ENCODE measurements around the gene PHF13. TPM values are rescaled to one million over a fixed set of nuclear protein-coding genes. Genes with fewer than 3 reads are reported as not detected.

PHF13 gene
- total and polyA plus RNA-seq, 9 of the 15 experiments (the other 6 are each of a cell fraction or from before 2014, with no cell fraction given): 1.8 to 36.1 (median 11.7) TPM

- TF ChIP-seq NFATC3 (IDR thresholded peaks at IDR 0.05): no peak
- no peak for TF ChIP-seq ZNF280B (CRISPR knock-in tag; IDR thresholded peaks at IDR 0.05)
- no peak for TF ChIP-seq NBN (IDR thresholded peaks at IDR 0.05; ENCODE audit: low read depth)
- no peak for TF ChIP-seq SNRNP70 (optimal IDR thresholded peaks at IDR 0.05; ENCODE audit: low read depth, low read length)
- no peak for TF ChIP-seq MCM7 (IDR thresholded peaks at IDR 0.05)
- TF ChIP-seq POLR2G (IDR thresholded peaks at IDR 0.05; ENCODE audit: low read depth, low read length): peak; percentile 60; the same call in 1 of the 2 replicates
- 0 out of 2 replicates have a peak, but pooled peaks have one; percentile 70 for TF ChIP-seq ZNF644 (tag; IDR thresholded peaks at IDR 0.05; ENCODE audit: low read depth)
- no peak for TF ChIP-seq PML (IDR thresholded peaks at IDR 0.05; ENCODE audit: low read length)
- TF ChIP-seq CLOCK (CRISPR knock-in tag; IDR thresholded peaks at IDR 0.05; ENCODE audit: borderline replicate concordance): no peak
- TF ChIP-seq RB1 (IDR thresholded peaks at IDR 0.05; ENCODE audit: low read depth): 0 out of 2 replicates have a peak, but pooled peaks have one; percentile 20
- no peak for TF ChIP-seq CXXC5 (CRISPR knock-in tag; IDR thresholded peaks at IDR 0.05)
- no peak for TF ChIP-seq MCM5 (IDR thresholded peaks at IDR 0.05; ENCODE audit: low read depth)
- TF ChIP-seq ZNF507 (tag; conservative IDR thresholded peaks at IDR 0.05): no peak
- no peak for TF ChIP-seq PCBP2 (IDR thresholded peaks at IDR 0.05; ENCODE audit: low read depth, low read length, poor library complexity, severe bottlenecking)
- peak in 1 of 2 experiments; percentile 19; a peak in 1 of 4 replicates for TF ChIP-seq ZNF639 (CRISPR knock-in tag; conservative IDR thresholded peaks at IDR 0.05 in 1 of 2, IDR thresholded peaks at IDR 0.05 in 1 of 2)
- no peak for TF ChIP-seq IFI16 (CRISPR knock-in tag; IDR thresholded peaks at IDR 0.05)
- TF ChIP-seq SPI1 (IDR thresholded peaks at IDR 0.05; ENCODE audit: borderline replicate concordance, low read depth, low read length): no peak
- TF ChIP-seq CBFA2T2 (conservative IDR thresholded peaks at IDR 0.05): no peak
- no peak for TF ChIP-seq ZNF764 (CRISPR knock-in tag; IDR thresholded peaks at IDR 0.05; ENCODE audit: low read depth)
- no peak for TF ChIP-seq CEBPB (tag; IDR thresholded peaks at IDR 0.05)
- no peak for TF ChIP-seq HDGF (IDR thresholded peaks at IDR 0.05)
- TF ChIP-seq NELFE (IDR thresholded peaks at IDR 0.05; ENCODE audit: insufficient read depth, insufficient read length): no peak
- no peak for TF ChIP-seq HCFC1 (IDR thresholded peaks at IDR 0.05; ENCODE audit: low read depth, low read length)
- TF ChIP-seq ELF4 (CRISPR knock-in tag; IDR thresholded peaks at IDR 0.05): no peak
- TF ChIP-seq ZNF354B (CRISPR knock-in tag; IDR thresholded peaks at IDR 0.05): no peak
- no peak for TF ChIP-seq ZNF707 (CRISPR knock-in tag; conservative IDR thresholded peaks at IDR 0.05)
These were observed 10.2 kb upstream of the PHF13 start (continued) for GRCh38 chr1:6603238-6603914.

Data from K562 (cell line).